Hepatocyte (in vitro differentiated cells): ENCODE results near the gene SLC6A7. TPM values are rescaled to one million over a fixed set of nuclear protein-coding genes. Genes with fewer than 3 reads are reported as not detected.

Source experiments
- DNase-seq: peaks from one replicate; pipeline ENCODE4 v3.0.0-alpha.2; 2016; ENCODE audit warnings: low spot score
- H2AFZ ChIP-seq: fragments of 200-600 bp; sonication (generic); 2 replicates; pipeline ENCODE4 v1.6.0; 2016; ENCODE audit warnings: antibody characterized with exemption, mild to moderate bottlenecking
- H3K27ac ChIP-seq: fragments of 200-600 bp; sonication (generic); 2 replicates; pipeline ENCODE4 v1.5.1; 2016; ENCODE audit warnings: mild to moderate bottlenecking
- H3K27me3 ChIP-seq: fragments of 200-600 bp; sonication (generic); 2 replicates; pipeline ENCODE4 v1.6.1; 2016
- H3K36me3 ChIP-seq: fragments of 200-600 bp; sonication (generic); replicated peaks from 2 replicates; pipeline ENCODE4 v1.5.1; 2016; ENCODE audit warnings: low read depth; ENCODE audit not compliant: insufficient read depth
- H3K4me1 ChIP-seq: fragments of 200-600 bp; sonication (generic); 2 replicates; pipeline ENCODE4 v1.5.1; 2016; ENCODE audit warnings: mild to moderate bottlenecking, moderate library complexity; ENCODE audit not compliant: insufficient read depth
- H3K4me2 ChIP-seq: fragments of 200-600 bp; sonication (generic); 2 replicates; pipeline ENCODE4 v1.6.0; 2016
- H3K4me3 ChIP-seq: fragments of 200-600 bp; sonication (generic); 2 replicates; pipeline ENCODE4 v1.5.1; 2016; ENCODE audit warnings: mild to moderate bottlenecking
- H3K79me2 ChIP-seq: fragments of 200-600 bp; sonication (generic); 2 replicates; pipeline ENCODE4 v1.6.0; 2017; ENCODE audit warnings: mild to moderate bottlenecking
- H3K9me2 ChIP-seq: fragments of 200-600 bp; sonication (generic); replicated peaks from 2 replicates; pipeline ENCODE4 v1.6.0; 2017; ENCODE audit warnings: mild to moderate bottlenecking; ENCODE audit not compliant: insufficient read depth
- H3K9me3 ChIP-seq: fragments of 200-600 bp; sonication (generic); 2 replicates; pipeline ENCODE4 v1.5.1; 2016; ENCODE audit warnings: low read depth, mild to moderate bottlenecking
- H4K20me1 ChIP-seq: fragments of 200-600 bp; sonication (generic); 2 replicates; pipeline ENCODE4 v1.6.0; 2016; ENCODE audit warnings: mild to moderate bottlenecking; ENCODE audit not compliant: insufficient read depth, poor library complexity, severe bottlenecking
- CTCF ChIP-seq: fragments of 200-600 bp; sonication (generic); IDR thresholded peaks from 2 replicates; pipeline ENCODE4 v1.5.1; 2016; ENCODE audit warnings: antibody characterized with exemption, mild to moderate bottlenecking; ENCODE audit not compliant: poor library complexity
- EZH2 ChIP-seq: fragments of 200-600 bp; sonication (generic); IDR thresholded peaks from 2 replicates; pipeline ENCODE4 v1.6.1; 2016; ENCODE audit warnings: antibody characterized with exemption, mild to moderate bottlenecking, borderline replicate concordance
- EZH2phosphoT487 ChIP-seq: fragments of 200-600 bp; sonication (generic); IDR thresholded peaks from one replicate; pipeline ENCODE4 v1.6.1; 2018; ENCODE audit warnings: antibody characterized with exemption, mild to moderate bottlenecking, low read depth, moderate library complexity; ENCODE audit not compliant: unreplicated experiment, severe bottlenecking
- WGBS: methylation state at CpG from one replicate; pipeline ENCODE4 v1.1.6; 2016; ENCODE audit warnings: low lambda C conversion rate; ENCODE audit errors: missing lambda C conversion rate; 5-methylcytosine and 5-hydroxymethylcytosine counted together
- polyA plus RNA-seq: library from polyadenylated mRNA; unstranded; fragments of >200 nt; fragmentation: Nextera tagmentation; extraction: Ambion mirVana; gene quantifications from 2 replicates; pipeline ENCODE4 v1.2.1, GENCODE V29; 2016
- total RNA-seq: library from RNA; depleted of rRNA; stranded (reverse); fragments of >200 nt; gene quantifications from 2 replicates; pipeline ENCODE4 v1.2.3, GENCODE V29; 2014

The SLC6A7 gene
- total and polyA plus RNA-seq, 2 experiments from 2014 or later, result 0.39 to 1.1 TPM

- no peak for DNase-seq
- no peak overlapping the region for H2AFZ ChIP-seq
- no peak overlapping the region for H3K4me3 ChIP-seq
- peaks cover 26% of the 10 kb centered on the region for H3K4me1 ChIP-seq
- TF ChIP-seq CTCF, result no peak
- no peak for TF ChIP-seq EZH2
- TF ChIP-seq EZH2phosphoT487, result no peak
- H3K36me3 ChIP-seq, result no peaks in the 10 kb centered on the region
- no peak overlapping the region for H3K4me2 ChIP-seq
- H3K27me3 ChIP-seq, result no peaks in the 10 kb centered on the region
- no peaks in the 10 kb centered on the region for H3K9me2 ChIP-seq
- peaks cover 25% of the 10 kb centered on the region for H3K79me2 ChIP-seq
- WGBS, result 76% methylated on average over 8 of the region's 8 CpGs
- H3K9me3 ChIP-seq, result no peaks in the 10 kb centered on the region
- no peaks in the 10 kb centered on the region for H4K20me1 ChIP-seq
- H3K27ac ChIP-seq, result no peak overlapping the region
Observed at GRCh38 chr5:150176745-150177477, 13.0 kb upstream of the SLC6A7 start.

GRCh38 chr5:150177721-150178120 lies 12.1 kb upstream of the SLC6A7 start:
- Histone ChIP-seq H3K4me2 (no peak overlapping the region), H3K27ac (no peak overlapping the region), H3K36me3 (no peaks in the 10 kb centered on the region), H4K20me1 (no peaks in the 10 kb centered on the region), H3K9me3 (no peaks in the 10 kb centered on the region), H2AFZ (no peak overlapping the region), H3K4me1 (peaks cover 18% of the 10 kb centered on the region), H3K4me3 (no peak overlapping the region), H3K9me2 (no peaks in the 10 kb centered on the region), H3K27me3 (no peaks in the 10 kb centered on the region), H3K79me2 (peaks cover 21% of the 10 kb centered on the region)
- no peak for TF ChIP-seq CTCF
- TF ChIP-seq EZH2phosphoT487, result no peak
- TF ChIP-seq EZH2, result no peak
- 82% methylated on average over 4 of the region's 4 CpGs for WGBS
- DNase-seq, result no peak

GRCh38 chr5:150178262-150178661 lies 11.6 kb upstream of the SLC6A7 start:
- Histone ChIP-seq H3K4me1 (peaks cover 13% of the 10 kb centered on the region), H3K4me2 (no peak overlapping the region), H3K79me2 (peaks cover 21% of the 10 kb centered on the region), H3K36me3 (no peaks in the 10 kb centered on the region), H3K9me3 (no peaks in the 10 kb centered on the region), H3K27me3 (no peaks in the 10 kb centered on the region), H2AFZ (no peak overlapping the region), H3K9me2 (no peaks in the 10 kb centered on the region), H4K20me1 (no peaks in the 10 kb centered on the region), H3K27ac (no peak overlapping the region), H3K4me3 (no peak overlapping the region)
- no peak for DNase-seq
- 66% methylated on average over 4 of the region's 4 CpGs for WGBS
- TF ChIP-seq CTCF (no peak), EZH2 (no peak), EZH2phosphoT487 (no peak)
